HG02610 (cell line): ENCODE results near the gene OR2M5.

Source experiments
- ATAC-seq: cut with Tn5 transposase; IDR thresholded peaks from one replicate; pipeline ENCODE4 v1.9.1; 2021; ENCODE audit warnings: mild to moderate bottlenecking, moderate library complexity; ENCODE audit not compliant: unreplicated experiment

Gene OR2M5

DNA sequence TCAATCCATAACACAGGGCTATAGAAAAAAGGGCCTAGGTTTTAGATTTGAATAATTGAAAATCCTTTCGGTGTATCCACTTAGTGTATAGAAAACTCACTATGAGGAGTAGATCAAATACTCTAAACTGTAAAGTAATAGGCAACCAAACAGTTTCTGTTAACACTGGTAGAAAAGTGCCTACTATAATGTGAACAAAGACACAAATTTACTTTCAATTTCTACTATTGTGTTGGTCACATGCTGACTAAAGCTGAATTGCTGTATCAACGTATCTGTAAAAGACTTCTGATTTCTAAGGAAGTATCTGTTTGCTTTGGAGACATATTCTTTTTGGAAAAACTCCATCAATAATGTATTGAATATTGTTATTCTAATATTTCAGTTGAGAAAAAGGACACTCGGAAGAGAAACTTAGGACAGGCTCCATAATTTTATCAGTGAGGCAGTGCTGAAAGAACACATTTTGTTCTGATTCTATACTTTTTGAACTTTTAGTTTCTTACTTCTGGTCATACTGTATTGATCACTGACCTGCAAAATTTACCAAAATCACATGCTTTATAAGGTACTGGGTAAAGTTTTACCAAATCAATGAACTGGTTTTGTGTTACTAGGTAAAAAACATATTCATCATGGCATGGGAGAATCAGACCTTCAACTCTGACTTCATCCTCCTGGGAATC, at the start of gene OR2M5:
Gene OR2M5 (plus strand): TSS at position 636 of the 686 bp plus-strand sequence. CDS start 0 bp downstream, at position 636.
- ATAC-seq = no peak

DNA sequence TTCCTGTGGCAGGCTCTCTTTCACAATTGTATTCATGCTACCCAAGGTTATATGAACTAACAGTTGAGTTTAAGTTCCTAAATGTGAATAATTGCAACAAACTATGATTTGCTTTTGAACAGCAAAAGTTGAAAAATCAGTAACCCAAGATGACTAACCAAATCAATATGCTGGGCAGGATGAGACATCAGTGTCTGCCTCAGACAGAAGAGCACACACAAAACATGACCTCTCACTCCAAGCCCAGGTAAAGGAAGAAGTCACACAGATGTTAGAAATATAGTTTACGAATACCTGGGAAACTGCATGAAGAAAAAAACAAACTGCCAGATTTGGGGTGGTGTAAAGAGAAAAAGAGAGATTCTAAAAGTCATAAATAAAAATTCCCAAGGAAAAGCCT, 46.4 kb upstream of the OR2M5 start:
- no peak for ATAC-seq

GRCh38 chr1:248102847-248103246, 42.1 kb upstream of the OR2M5 start:
- ATAC-seq = no peak

GRCh38 chr1:248111157-248111556, 33.8 kb upstream of the OR2M5 start:
- ATAC-seq = no peak

- no peak for ATAC-seq
Observed at GRCh38 chr1:248114890-248115289, 30.1 kb upstream of the OR2M5 start.

DNA sequence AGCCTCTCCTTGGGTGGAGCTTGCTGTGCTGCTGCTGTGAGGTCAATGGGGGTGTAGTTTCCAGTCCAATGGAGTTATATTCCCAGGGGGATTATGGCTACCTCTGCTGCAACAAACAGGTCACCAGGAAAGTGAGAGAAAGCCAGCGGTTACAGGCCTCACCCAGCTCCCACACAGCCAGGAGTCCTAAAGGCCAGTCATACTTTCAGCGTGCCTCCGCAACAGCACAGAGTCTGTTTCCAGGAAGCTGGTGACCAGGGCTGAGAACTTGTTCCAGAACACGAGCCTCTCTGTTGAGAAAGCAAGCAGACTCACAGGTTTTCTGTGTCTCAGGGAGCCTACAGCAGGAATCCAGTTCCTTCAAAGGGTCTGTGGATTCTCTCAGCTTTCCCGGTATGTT, 17.3 kb upstream of the OR2M5 start:
- ATAC-seq = no peak

GRCh38 chr1:248136811-248137210, 8.1 kb upstream of the OR2M5 start:
- ATAC-seq = no peak

- ATAC-seq = no peak
Observed at GRCh38 chr1:248140846-248141245, 4.1 kb upstream of the OR2M5 start.

DNA sequence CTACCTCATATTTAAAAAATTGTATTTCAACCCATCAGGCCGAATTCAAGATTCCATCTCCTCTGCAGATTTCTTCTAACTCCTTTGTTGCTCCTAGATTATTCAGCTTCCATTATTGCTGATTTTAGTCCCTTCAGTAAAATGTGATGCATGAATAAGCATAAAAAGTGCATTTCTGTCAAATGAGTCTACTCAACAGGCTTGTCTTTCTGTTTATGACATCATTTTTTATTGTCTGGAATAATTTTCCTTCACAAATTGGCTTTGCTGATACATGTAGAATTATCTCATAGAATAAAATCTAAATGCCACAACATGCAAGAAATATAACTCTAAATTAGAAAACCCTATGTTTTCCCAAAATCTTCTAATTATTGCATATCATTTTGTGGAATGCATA, 1.6 kb upstream of the OR2M5 start:
- ATAC-seq = no peak

GRCh38 chr1:248152056-248152827, 7.3 kb downstream of the OR2M5 start:
- no peak for ATAC-seq

DNA sequence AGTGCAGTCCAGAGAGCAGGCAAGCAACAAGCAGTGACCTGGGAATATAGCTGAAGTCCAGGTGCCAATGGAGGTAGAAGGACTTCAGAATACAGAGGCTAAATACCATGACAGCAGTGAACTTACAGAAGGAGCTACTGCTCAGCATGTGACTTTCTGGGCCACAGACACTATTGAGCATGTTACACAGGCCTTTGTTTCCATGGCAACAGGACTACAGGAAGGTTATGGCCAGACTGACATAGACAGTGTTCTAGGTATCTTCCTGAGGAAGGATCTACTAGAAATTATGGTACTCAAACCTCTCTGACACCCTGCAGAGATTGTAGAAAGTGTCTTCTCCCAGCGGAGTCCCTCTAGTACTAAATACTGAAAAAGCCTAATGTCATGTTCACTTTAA, 11.0 kb downstream of the OR2M5 start:
- no peak for ATAC-seq

DNA sequence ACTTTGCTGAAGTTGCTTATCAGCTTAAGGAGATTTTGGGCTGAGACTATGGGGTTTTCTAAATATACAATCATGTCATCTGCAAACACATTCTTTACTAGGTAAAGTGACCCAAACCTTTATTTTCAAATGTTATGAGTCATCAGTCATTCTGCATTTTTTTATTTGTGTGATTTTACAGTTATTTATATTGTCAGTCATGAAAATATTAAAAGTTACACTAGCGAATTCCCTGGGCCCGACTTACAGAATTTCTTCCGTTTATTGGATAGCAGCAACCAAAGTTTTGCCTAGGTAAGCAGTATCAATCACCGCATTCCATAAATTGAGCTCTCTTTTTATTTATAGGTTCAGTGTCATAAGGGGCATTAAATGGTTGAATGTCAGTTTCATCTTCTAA, 13.8 kb downstream of the OR2M5 start:
- ATAC-seq = no peak

GRCh38 chr1:248164031-248164430, 19.1 kb downstream of the OR2M5 start:
- ATAC-seq = no peak

- ATAC-seq = no peak
Observed at GRCh38 chr1:248165186-248165585, 20.2 kb downstream of the OR2M5 start.

GRCh38 chr1:248174521-248174920, 29.6 kb downstream of the OR2M5 start, which contains the start of gene OR2M2:
Gene OR2M2 (plus strand): TSS chr1:248174821. CDS start chr1:248179986, 5,165 bp downstream.
- ATAC-seq = no peak

- ATAC-seq = no peak
Observed at GRCh38 chr1:248183996-248184395, 39.0 kb downstream of the OR2M5 start.

DNA sequence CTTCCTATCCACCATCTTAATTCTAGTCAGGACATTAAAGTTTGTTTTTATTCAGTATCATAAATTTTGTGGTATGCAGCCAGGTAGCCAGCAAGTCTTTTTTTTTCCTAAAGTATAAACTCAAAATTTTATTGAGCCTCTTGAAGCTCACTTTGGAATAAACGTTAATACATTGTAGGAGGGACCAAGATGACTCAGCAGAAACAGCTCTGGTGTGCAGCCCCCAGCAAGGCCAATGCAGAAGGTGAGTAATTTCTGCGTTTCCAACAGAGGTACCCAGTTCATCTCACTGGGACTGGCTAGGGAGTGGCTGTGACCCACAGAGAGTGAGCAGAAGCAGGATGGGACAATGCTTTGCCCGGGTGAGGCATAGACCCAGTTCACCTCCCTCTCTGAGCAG, 42.4 kb downstream of the OR2M5 start:
- ATAC-seq = no peak

DNA sequence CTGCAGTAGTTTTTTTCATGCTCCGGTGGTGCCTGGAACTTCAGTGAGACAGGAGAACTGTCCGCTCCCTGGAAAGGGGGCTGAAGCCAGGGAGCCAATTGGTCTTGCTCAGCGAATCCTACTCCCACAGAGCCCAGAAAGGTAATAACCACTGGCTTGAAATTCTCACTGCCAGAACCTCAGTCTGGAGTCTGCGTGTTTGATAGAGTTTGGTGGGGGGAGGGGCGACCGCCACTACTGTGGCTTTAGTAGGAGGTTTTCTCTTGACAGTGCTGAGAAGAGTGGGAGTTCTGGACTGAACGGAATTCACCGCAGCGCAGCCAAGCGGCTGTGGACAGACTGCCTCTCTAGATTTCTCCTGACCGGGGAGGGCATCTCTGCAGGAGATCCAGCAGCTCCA, 44.1 kb downstream of the OR2M5 start:
- no peak for ATAC-seq

DNA sequence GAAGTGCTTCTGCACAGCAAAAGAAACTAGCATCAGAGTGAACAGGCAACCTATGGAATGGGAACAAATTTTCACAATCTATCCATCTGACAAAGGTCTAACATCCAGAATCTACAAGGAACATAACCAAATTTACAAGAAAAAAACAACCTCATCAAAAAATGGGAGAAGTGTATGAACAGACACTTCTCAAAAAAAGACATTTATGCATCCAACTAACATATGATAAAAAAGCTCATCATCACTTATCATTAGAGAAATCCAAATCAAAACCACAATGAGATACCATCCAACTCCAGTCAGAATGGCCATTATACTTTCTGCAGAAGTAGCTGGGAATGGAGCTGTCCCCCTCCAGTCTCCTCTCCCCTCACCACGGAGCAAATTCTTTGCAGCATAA, 49.2 kb downstream of the OR2M5 start:
- no peak for ATAC-seq
